ENCODE data around the gene KCNAB3. TPM values are rescaled to one million over a fixed set of nuclear protein-coding genes. Genes with fewer than 3 reads are reported as not detected.
"Not testable (repeated sequence)": the region's sequence is repeated elsewhere in the genome, so short reads cannot be mapped to it uniquely, and the experiment has no call there.

Gene KCNAB3
- total RNA-seq, 1 experiment from 2014 or later: 0.45 TPM

DNA sequence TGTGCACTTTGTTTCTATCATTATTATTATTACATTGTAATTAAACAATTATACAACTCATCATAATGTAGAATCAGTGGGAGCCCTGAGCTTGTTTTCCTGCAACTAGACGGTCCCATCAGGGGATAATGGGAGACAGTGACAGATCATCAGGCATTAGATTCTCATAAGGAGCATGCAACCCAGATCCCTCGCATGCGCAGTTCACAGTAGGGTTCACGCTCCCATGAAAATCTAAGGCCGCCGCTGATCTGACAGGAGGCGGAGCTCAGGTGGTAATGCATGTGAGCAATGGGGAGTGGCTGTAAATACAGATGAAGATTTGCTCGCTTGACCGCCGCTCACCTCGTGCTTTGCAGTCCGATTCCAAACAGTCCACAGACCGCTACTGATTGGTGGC, 23.6 kb upstream of the KCNAB3 start:
- H3K36me3 ChIP-seq: peaks cover 23% of the 10 kb centered on the region
- H3K27ac ChIP-seq; DNase-seq (ENCODE audit: low read depth in 1 of 2, low spot score in 2 of 2); H3K4me3 ChIP-seq; H3K9me3 ChIP-seq (replicated peaks); H3K27me3 ChIP-seq (replicated peaks); H3K4me1 ChIP-seq (replicated peaks): not testable (repeated sequence)

GRCh38 chr17:7951143-7951792, 21.6 kb upstream of the KCNAB3 start:
- H3K27me3 ChIP-seq (replicated peaks): no peaks in the 10 kb centered on the region
- H3K4me1 ChIP-seq (replicated peaks): no peaks in the 10 kb centered on the region
- H3K9me3 ChIP-seq (replicated peaks): no peaks in the 10 kb centered on the region
- H3K4me3 ChIP-seq: no peak overlapping the region
- no peak for DNase-seq (ENCODE audit: low read depth in 1 of 2, low spot score in 2 of 2)
- H3K36me3 ChIP-seq: peaks cover 40% of the 10 kb centered on the region
- no peak overlapping the region for H3K27ac ChIP-seq

DNA sequence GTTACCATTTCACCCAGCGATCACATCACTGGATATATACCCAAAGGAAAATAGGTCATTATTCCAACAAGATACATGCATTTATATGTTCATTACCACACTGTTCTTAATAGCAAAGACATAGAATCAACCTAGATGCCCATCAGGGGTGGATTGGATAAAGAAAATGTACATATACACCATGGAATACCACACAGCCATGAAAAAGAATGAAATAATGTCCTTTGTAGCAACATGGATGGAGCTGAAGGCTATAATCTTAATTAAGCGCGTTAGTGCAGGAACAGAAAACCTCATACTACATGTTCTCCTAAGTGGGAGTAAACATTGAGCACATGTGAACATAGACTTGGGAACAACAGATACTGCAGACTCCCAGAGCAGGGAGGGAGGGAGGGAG, 20.9 kb upstream of the KCNAB3 start:
- Histone ChIP-seq H3K27ac (no peak overlapping the region), H3K4me1 (replicated peaks) (no peaks in the 10 kb centered on the region), H3K27me3 (replicated peaks) (no peaks in the 10 kb centered on the region), H3K36me3 (peaks cover 47% of the 10 kb centered on the region), H3K9me3 (replicated peaks) (no peaks in the 10 kb centered on the region), H3K4me3 (no peak overlapping the region)
- no peak for DNase-seq (ENCODE audit: low read depth in 1 of 2, low spot score in 2 of 2)

DNA sequence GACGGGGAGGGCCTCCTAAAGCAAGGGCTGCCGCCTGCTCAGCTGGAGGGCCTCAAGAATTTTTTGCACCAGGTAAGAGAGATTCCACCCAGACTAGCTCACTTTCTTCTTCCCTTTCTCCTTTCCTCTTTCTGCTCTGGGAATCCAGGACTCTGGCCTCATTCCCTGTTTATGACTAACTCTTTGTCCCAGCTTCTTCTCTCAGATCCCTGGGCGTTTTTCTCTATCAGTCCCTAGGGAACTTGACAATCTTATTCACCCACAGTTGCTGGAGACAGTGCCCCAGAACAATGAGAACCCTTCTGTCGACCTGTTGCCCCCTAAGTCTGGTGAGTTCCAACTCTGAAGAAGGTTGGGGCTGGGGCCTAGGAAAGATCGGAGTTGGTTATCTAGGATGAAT, 18.0 kb upstream of the KCNAB3 start:
- no peak overlapping the region for H3K4me3 ChIP-seq
- no peaks in the 10 kb centered on the region for H3K27me3 ChIP-seq (replicated peaks)
- H3K4me1 ChIP-seq (replicated peaks): no peaks in the 10 kb centered on the region
- no peaks in the 10 kb centered on the region for H3K9me3 ChIP-seq (replicated peaks)
- H3K36me3 ChIP-seq: peaks cover 73% of the 10 kb centered on the region
- no peak overlapping the region for H3K27ac ChIP-seq
- no peak for DNase-seq (ENCODE audit: low read depth in 1 of 2, low spot score in 2 of 2)

- Histone ChIP-seq H3K4me1 (replicated peaks) (no peaks in the 10 kb centered on the region), H3K4me3 (no peak overlapping the region), H3K9me3 (replicated peaks) (no peaks in the 10 kb centered on the region), H3K27me3 (replicated peaks) (no peaks in the 10 kb centered on the region), H3K36me3 (peaks cover 80% of the 10 kb centered on the region), H3K27ac (no peak overlapping the region)
- no peak for DNase-seq (ENCODE audit: low read depth in 1 of 2, low spot score in 2 of 2)
These were observed 16.8 kb upstream of the KCNAB3 start for GRCh38 chr17:7946441-7946840.

- Histone ChIP-seq H3K27me3 (replicated peaks) (no peaks in the 10 kb centered on the region), H3K4me1 (replicated peaks) (no peaks in the 10 kb centered on the region), H3K36me3 (peaks cover 86% of the 10 kb centered on the region), H3K27ac (no peak overlapping the region), H3K9me3 (replicated peaks) (no peaks in the 10 kb centered on the region), H3K4me3 (no peak overlapping the region)
- DNase-seq (ENCODE audit: low read depth in 1 of 2, low spot score in 2 of 2): no peak
These were observed 16.0 kb upstream of the KCNAB3 start for GRCh38 chr17:7945651-7946050.

GRCh38 chr17:7944326-7944725, 14.7 kb upstream of the KCNAB3 start:
- no peak overlapping the region for H3K27ac ChIP-seq
- H3K36me3 ChIP-seq: peaks cover 87% of the 10 kb centered on the region

GRCh38 chr17:7943291-7943690, 13.6 kb upstream of the KCNAB3 start:
- H3K36me3 ChIP-seq: peaks cover 87% of the 10 kb centered on the region
- H3K27ac ChIP-seq: no peak overlapping the region

More at GRCh38 chr17:7944326-7944725, 14.7 kb upstream of the KCNAB3 start:
- no peak overlapping the region for H3K4me3 ChIP-seq
- H3K27me3 ChIP-seq (replicated peaks): no peaks in the 10 kb centered on the region
- H3K4me1 ChIP-seq (replicated peaks): no peaks in the 10 kb centered on the region
- no peaks in the 10 kb centered on the region for H3K9me3 ChIP-seq (replicated peaks)
- DNase-seq (ENCODE audit: low read depth in 1 of 2, low spot score in 2 of 2): no peak

DNA sequence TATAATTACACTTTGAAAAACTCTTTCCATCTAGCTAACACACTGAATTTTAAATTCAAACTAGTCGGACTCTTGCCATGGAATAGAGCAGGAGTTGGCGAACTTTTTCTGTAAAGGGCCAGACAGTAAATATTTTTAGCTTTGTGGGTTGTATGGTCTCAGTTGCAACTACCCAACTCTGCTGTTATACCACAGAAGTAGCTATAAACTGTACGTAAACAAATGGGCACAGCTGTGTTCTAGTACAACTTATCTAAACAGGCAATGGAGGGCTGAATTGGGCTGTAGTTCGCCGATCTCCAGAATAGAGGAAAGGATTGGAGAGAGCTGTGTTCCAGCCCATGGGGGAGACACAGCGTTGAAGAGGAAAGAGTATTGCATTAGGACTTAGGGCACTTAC, 11.1 kb upstream of the KCNAB3 start:
- no peaks in the 10 kb centered on the region for H3K27me3 ChIP-seq (replicated peaks)
- H3K27ac ChIP-seq: no peak overlapping the region
- H3K4me3 ChIP-seq: no peak overlapping the region
- DNase-seq (ENCODE audit: low read depth in 1 of 2, low spot score in 2 of 2): no peak
- no peaks in the 10 kb centered on the region for H3K4me1 ChIP-seq (replicated peaks)
- H3K9me3 ChIP-seq (replicated peaks): no peaks in the 10 kb centered on the region
- peaks cover 85% of the 10 kb centered on the region for H3K36me3 ChIP-seq

More at GRCh38 chr17:7943291-7943690, 13.6 kb upstream of the KCNAB3 start:
- H3K4me3 ChIP-seq: no peak overlapping the region
- no peaks in the 10 kb centered on the region for H3K9me3 ChIP-seq (replicated peaks)
- no peaks in the 10 kb centered on the region for H3K4me1 ChIP-seq (replicated peaks)
- no peak for DNase-seq (ENCODE audit: low read depth in 1 of 2, low spot score in 2 of 2)
- H3K27me3 ChIP-seq (replicated peaks): no peaks in the 10 kb centered on the region

GRCh38 chr17:7940034-7940433, 10.4 kb upstream of the KCNAB3 start:
- Histone ChIP-seq H3K9me3 (replicated peaks) (no peaks in the 10 kb centered on the region), H3K4me1 (replicated peaks) (no peaks in the 10 kb centered on the region), H3K27ac (no peak overlapping the region), H3K4me3 (no peak overlapping the region), H3K36me3 (peaks cover 86% of the 10 kb centered on the region), H3K27me3 (replicated peaks) (no peaks in the 10 kb centered on the region)
- no peak for DNase-seq (ENCODE audit: low read depth in 1 of 2, low spot score in 2 of 2)

GRCh38 chr17:7935859-7936258, 6.2 kb upstream of the KCNAB3 start:
- H3K36me3 ChIP-seq: peaks cover 73% of the 10 kb centered on the region
- no peaks in the 10 kb centered on the region for H3K9me3 ChIP-seq (replicated peaks)
- peaks cover 11% of the 10 kb centered on the region for H3K4me1 ChIP-seq (replicated peaks)
- H3K27me3 ChIP-seq (replicated peaks): no peaks in the 10 kb centered on the region
- no peak for DNase-seq (ENCODE audit: low read depth in 1 of 2, low spot score in 2 of 2)
- H3K27ac ChIP-seq: no peak overlapping the region
- no peak overlapping the region for H3K4me3 ChIP-seq

GRCh38 chr17:7932949-7933348, 3.3 kb upstream of the KCNAB3 start:
- DNase-seq (ENCODE audit: low read depth in 1 of 2, low spot score in 2 of 2): peak; percentile 59 to 80
- Histone ChIP-seq H3K36me3 (peaks cover 54% of the 10 kb centered on the region), H3K27me3 (replicated peaks) (no peaks in the 10 kb centered on the region), H3K27ac (peak overlapping the region; percentile 95), H3K4me3 (peak overlapping the region; percentile 84), H3K4me1 (replicated peaks) (peaks cover 13% of the 10 kb centered on the region), H3K9me3 (replicated peaks) (no peaks in the 10 kb centered on the region)

GRCh38 chr17:7932483-7932891, 2.8 kb upstream of the KCNAB3 start:
- Histone ChIP-seq H3K27ac (peak overlapping the region; percentile 95), H3K9me3 (replicated peaks) (no peaks in the 10 kb centered on the region), H3K4me3 (peak overlapping the region; percentile 84), H3K36me3 (peaks cover 54% of the 10 kb centered on the region), H3K27me3 (replicated peaks) (no peaks in the 10 kb centered on the region), H3K4me1 (replicated peaks) (peaks cover 13% of the 10 kb centered on the region)
- DNase-seq (ENCODE audit: low read depth in 1 of 2, low spot score in 2 of 2): no peak

DNA sequence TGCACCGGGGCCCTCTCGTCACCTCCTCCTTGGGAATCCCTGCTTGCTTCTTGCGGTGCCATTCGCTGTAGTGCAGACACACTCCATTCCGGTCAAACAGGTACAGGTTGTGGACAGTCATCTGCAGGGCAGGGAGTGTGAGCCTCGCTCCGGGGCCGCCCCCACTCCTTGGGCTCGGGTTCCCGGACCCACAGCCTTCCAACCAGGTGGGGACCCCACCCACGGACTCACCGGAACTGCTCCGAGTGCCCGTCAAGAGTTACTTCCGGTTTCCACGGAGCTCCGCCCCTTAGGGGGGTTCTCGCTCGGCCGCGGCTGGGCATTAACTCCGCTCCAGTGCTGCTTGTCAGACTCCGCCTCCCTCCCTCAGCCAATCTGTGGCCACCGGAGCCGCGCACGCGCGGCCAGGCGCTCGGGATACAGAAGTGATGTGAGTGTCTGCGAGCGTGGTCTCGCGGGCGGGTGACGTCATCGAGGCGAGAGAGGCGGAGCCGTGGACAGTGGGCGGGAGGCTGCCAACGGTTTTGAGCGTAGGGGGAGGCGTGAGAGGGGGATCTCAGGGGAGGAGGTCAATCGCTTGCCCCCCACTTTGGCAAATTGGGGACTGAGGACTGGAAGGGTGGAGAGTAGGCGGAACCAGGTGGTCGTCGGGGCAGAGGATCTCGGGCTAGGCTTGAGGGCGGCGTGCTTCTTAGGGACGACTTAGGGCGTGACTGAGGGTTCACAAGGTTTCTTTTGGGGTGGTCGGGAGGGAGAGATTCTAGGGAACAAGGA, 2.2 kb upstream of the KCNAB3 start, which contains the start of the genes CNTROB and TRAPPC1:
TSS of gene CNTROB (plus strand) at position 498 of the 774 bp plus-strand sequence. CDS start 874 bp downstream, outside the sequence.
TSS of gene TRAPPC1 (minus strand) at position 238 of the 774 bp plus-strand sequence. CDS start at position 121, 117 bp downstream.
- Histone ChIP-seq H3K27ac (peak within 1 kb of the TSS; percentile 95), H3K27me3 (replicated peaks) (no peaks in the 10 kb centered on the region), H3K4me3 (peak within 1 kb of the TSS; percentile 84), H3K36me3 (peaks cover 48% of the 10 kb centered on the region), H3K9me3 (replicated peaks) (no peaks in the 10 kb centered on the region), H3K4me1 (replicated peaks) (peaks cover 13% of the 10 kb centered on the region)
- DNase-seq (ENCODE audit: low read depth in 1 of 2, low spot score in 2 of 2): peak; percentile 97 to 99
